PC-9 (cell line): Measurements from ENCODE around the gene SHC3.

ENCODE experiments used
- CTCF ChIP-seq: fragments of 200-600 bp; sonication (generic); conservative IDR thresholded peaks from 2 replicates; pipeline ENCODE4 v1.6.1; 2017; ENCODE audit warnings: mixed run types, antibody characterized with exemption, mild to moderate bottlenecking, moderate library complexity
- EZH2 ChIP-seq: fragments of 200-600 bp; sonication (generic); IDR thresholded peaks from 2 replicates; pipeline ENCODE4 v1.8.0; 2017; ENCODE audit warnings: antibody characterized with exemption, low read depth

- no peak for TF ChIP-seq CTCF
- no peak for TF ChIP-seq EZH2
These were observed 7.4 kb downstream of the SHC3 start for GRCh38 chr9:89171231-89171630.
